HPDE6-E6E7 (cell line): Measurements from ENCODE around the gene GRIK2.
"Not testable (repeated sequence)": the region's sequence is repeated elsewhere in the genome, so short reads cannot be mapped to it uniquely, and the experiment has no call there.

ENCODE experiments used
- DNase-seq: peaks from one replicate; pipeline ENCODE4 v3.0.0; 2011; ENCODE audit warnings: missing footprints; ENCODE audit errors: extremely low spot score

GRIK2 gene

GRCh38 chr6:101393251-101393828 is at the start of gene GRIK2:
TSS of gene GRIK2 (plus strand) at chr6:101393708.
- DNase-seq = no peak

GRCh38 chr6:101344885-101345284 is 48.6 kb upstream of the GRIK2 start:
- DNase-seq = no peak

GRCh38 chr6:101348816-101349215 is 44.7 kb upstream of the GRIK2 start:
- no peak for DNase-seq

GRCh38 chr6:101350631-101351030 is 42.9 kb upstream of the GRIK2 start:
- not testable (repeated sequence) for DNase-seq

GRCh38 chr6:101351173-101351572 is 42.3 kb upstream of the GRIK2 start:
- DNase-seq = no peak

- DNase-seq = no peak
These were observed 41.2 kb upstream of the GRIK2 start for GRCh38 chr6:101352316-101352715.

- DNase-seq = no peak
These were observed 28.3 kb upstream of the GRIK2 start for GRCh38 chr6:101365181-101365580.

- no peak for DNase-seq
These were observed 13.6 kb upstream of the GRIK2 start for GRCh38 chr6:101379926-101380325.

GRCh38 chr6:101380897-101381630 is 12.4 kb upstream of the GRIK2 start:
- DNase-seq = no peak

- DNase-seq = not testable (repeated sequence)
These were observed 9.8 kb upstream of the GRIK2 start for GRCh38 chr6:101383747-101384146.

- no peak for DNase-seq
These were observed 6.5 kb upstream of the GRIK2 start for GRCh38 chr6:101386982-101387381.

- no peak for DNase-seq
These were observed 1.5 kb upstream of the GRIK2 start for GRCh38 chr6:101391772-101392585.

GRCh38 chr6:101392586-101393230 is 800 bp upstream of the GRIK2 start:
- DNase-seq = no peak

- DNase-seq = no peak
These were observed 332 bp downstream of the GRIK2 start for GRCh38 chr6:101393829-101394251.

GRCh38 chr6:101394936-101395335 is 1.4 kb downstream of the GRIK2 start:
- DNase-seq = no peak

- no peak for DNase-seq
These were observed 1.8 kb downstream of the GRIK2 start for GRCh38 chr6:101395345-101395744.

- DNase-seq = no peak
These were observed 3.2 kb downstream of the GRIK2 start for GRCh38 chr6:101396548-101397173.

- DNase-seq = no peak
These were observed 3.7 kb downstream of the GRIK2 start for GRCh38 chr6:101397199-101397598.

GRCh38 chr6:101398716-101399615 is 5.5 kb downstream of the GRIK2 start:
- no peak for DNase-seq

- DNase-seq = no peak
These were observed 6.2 kb downstream of the GRIK2 start for GRCh38 chr6:101399616-101400162.
